ENCODE results near the gene RNF157. TPM values are rescaled to one million over a fixed set of nuclear protein-coding genes. Genes with fewer than 3 reads are reported as not detected.
A peak's percentile ranks its signal among the peaks of the same experiment; 100 is the strongest.

Gene RNF157
- total and polyA plus RNA-seq, 2 of the 13 experiments (the other 11 are each of a cell fraction or from before 2014, with no cell fraction given) = 0.44 to 1.5 TPM

DNA sequence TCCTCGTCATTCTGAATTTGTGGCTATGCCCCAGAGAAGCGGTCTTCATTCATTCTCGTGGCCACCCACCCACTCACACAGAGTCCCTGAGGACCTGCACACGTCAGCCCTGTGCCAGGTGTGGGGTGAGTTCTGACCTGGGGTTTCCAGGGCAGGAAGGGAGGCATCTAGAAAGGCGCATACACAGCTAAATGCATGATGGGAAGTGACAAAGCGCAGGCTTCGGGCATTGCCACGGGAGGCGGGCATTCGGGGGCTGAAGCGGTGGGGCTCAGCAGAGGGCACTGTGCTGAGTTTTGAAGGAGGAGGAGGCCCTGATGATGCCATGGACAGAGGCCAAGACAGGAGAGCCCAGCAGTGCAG lies 35.8 kb upstream of the RNF157 start:
- TF ChIP-seq CC2D1A (CRISPR knock-in tag; IDR thresholded peaks at IDR 0.05) (no peak), ZNF556 (CRISPR knock-in tag; IDR thresholded peaks at IDR 0.05; ENCODE audit: borderline replicate concordance) (no peak), HNRNPL (IDR thresholded peaks at IDR 0.05; ENCODE audit: low read depth, low read length) (0 out of 2 replicates have a peak, but pooled peaks have one; percentile 38), ZBTB44 (CRISPR knock-in tag; IDR thresholded peaks at IDR 0.05) (no peak), ATM (IDR thresholded peaks at IDR 0.05; ENCODE audit: borderline replicate concordance) (no peak)
- Histone ChIP-seq H3K9ac (ENCODE audit: insufficient read depth, low read depth, low read length) (no peak overlapping the region), H3K4me1 (ENCODE audit: insufficient read depth, low read length) (peaks cover 13% of the 10 kb centered on the region), H3K4me2 (ENCODE audit: low read depth, low read length) (no peak overlapping the region), H3K9me3 (ENCODE audit: low read length) (no peaks in the 10 kb centered on the region), H3K36me3 (replicated peaks in 1 of 2; ENCODE audit: control insufficient read depth in 1 of 2, insufficient read depth in 2 of 2, low read length in 2 of 2) (no peaks in the 10 kb centered on the region), H4K20me1 (ENCODE audit: insufficient read depth, low read length) (no peaks in the 10 kb centered on the region), H3K79me2 (ENCODE audit: insufficient read depth, low read length) (no peaks in the 10 kb centered on the region), H3K27me3 (ENCODE audit: control insufficient read depth in 1 of 2, insufficient read depth in 2 of 2, low read length in 2 of 2) (no peaks in the 10 kb centered on the region), H2AFZ (ENCODE audit: low read length) (no peak overlapping the region), H3K4me3 (replicated peaks in 1 of 3; ENCODE audit: insufficient read depth in 1 of 3, low read depth in 2 of 3, low read length in 3 of 3) (no peak overlapping the region), H3K27ac (ENCODE audit: extremely low read length, insufficient read depth, low read length) (no peak overlapping the region)
- FAIRE-seq (no peak), DNase-seq (ENCODE audit: low spot score) (no peak), ATAC-seq (no peak)
- 91% methylated on average over 11 of the region's 11 CpGs for WGBS (ENCODE audit: low lambda C conversion rate)
- ChIA-PET CTCF (ENCODE audit: low intra/inter-chr PET ratio, low total read pairs) (interaction anchor here (0.8 kb wide), 1 partner anchor 155 kb away, joined by 4 read pairs; no protein-coding TSS in a partner anchor), POLR2A (no interaction called here)
- intact Hi-C loops (cut with micrococcal nuclease; ENCODE audit: unreplicated experiment) (loop anchor here (10.0 kb wide), 1 partner anchor 91 kb away; no protein-coding TSS in a partner anchor), in situ Hi-C loops (cut with HindIII; ENCODE audit: extremely low pct_ligation_motif_present, low pct_unique_long_range_greater_than_20kb) (loop anchor here (5.0 kb wide), 1 partner anchor 154 kb away; no protein-coding TSS in a partner anchor)
- no TSS peak for BruUV-seq (replicated peaks)

- whole genome bisulfite sequencing (ENCODE audit: low lambda C conversion rate) = 85% methylated on average over 17 of the region's 22 CpGs
- H3K9me3 ChIP-seq (ENCODE audit: low read length) = no peaks in the 10 kb centered on the region
- H3K4me2 ChIP-seq (ENCODE audit: low read depth, low read length) = no peak overlapping the region
- H3K27ac ChIP-seq (ENCODE audit: extremely low read length, insufficient read depth, low read length) = no peak overlapping the region
- ATAC-seq (no peak), FAIRE-seq (no peak), DNase-seq (ENCODE audit: low spot score) (no peak)
- intact Hi-C loops (cut with micrococcal nuclease; ENCODE audit: unreplicated experiment) (loop anchor here (10.0 kb wide), 1 partner anchor 91 kb away; no protein-coding TSS in a partner anchor), in situ Hi-C loops (cut with HindIII; ENCODE audit: extremely low pct_ligation_motif_present, low pct_unique_long_range_greater_than_20kb) (loop anchor here (5.0 kb wide), 1 partner anchor 153 kb away; no protein-coding TSS in a partner anchor)
- no peak overlapping the region for H3K4me3 ChIP-seq (replicated peaks in 1 of 3; ENCODE audit: insufficient read depth in 1 of 3, low read depth in 2 of 3, low read length in 3 of 3)
- POLR2A ChIA-PET = interaction anchor here (1.1 kb wide), 1 partner anchor 9 kb away, joined by 3 read pairs; no protein-coding TSS in a partner anchor
- peaks cover 14% of the 10 kb centered on the region for H3K4me1 ChIP-seq (ENCODE audit: insufficient read depth, low read length)
- BruUV-seq (replicated peaks) = no TSS peak
- CTCF ChIA-PET (ENCODE audit: low intra/inter-chr PET ratio, low total read pairs) = interaction anchor here (0.8 kb wide), 1 partner anchor 154 kb away, joined by 4 read pairs; no protein-coding TSS in a partner anchor
- no peaks in the 10 kb centered on the region for H3K27me3 ChIP-seq (ENCODE audit: control insufficient read depth in 1 of 2, insufficient read depth in 2 of 2, low read length in 2 of 2)
- no peak overlapping the region for H2AFZ ChIP-seq (ENCODE audit: low read length)
- H3K36me3 ChIP-seq (replicated peaks in 1 of 2; ENCODE audit: control insufficient read depth in 1 of 2, insufficient read depth in 2 of 2, low read length in 2 of 2) = peaks cover 0 to 3% of the 10 kb centered on the region in 2 experiments; a peak in 2 of 5 replicates
- no peak overlapping the region for H3K9ac ChIP-seq (ENCODE audit: insufficient read depth, low read depth, low read length)
- no peaks in the 10 kb centered on the region for H3K79me2 ChIP-seq (ENCODE audit: insufficient read depth, low read length)
- no peaks in the 10 kb centered on the region for H4K20me1 ChIP-seq (ENCODE audit: insufficient read depth, low read length)
- TF ChIP-seq KDM2A (CRISPR knock-in tag; IDR thresholded peaks at IDR 0.05; ENCODE audit: borderline replicate concordance, low read depth) (peak; percentile 31; the same call in 1 of the 2 replicates), AGO2 (optimal IDR thresholded peaks at IDR 0.05; ENCODE audit: low read depth, low read length) (peak; percentile 24), TBX2 (CRISPR knock-in tag; IDR thresholded peaks at IDR 0.05; ENCODE audit: borderline replicate concordance) (no peak), ZNF225 (CRISPR knock-in tag; IDR thresholded peaks at IDR 0.05) (no peak), NBN (conservative IDR thresholded peaks at IDR 0.05) (no peak), NRL (CRISPR knock-in tag; IDR thresholded peaks at IDR 0.05; ENCODE audit: borderline replicate concordance) (no peak)
- TF ChIP-seq, protein P1, sequence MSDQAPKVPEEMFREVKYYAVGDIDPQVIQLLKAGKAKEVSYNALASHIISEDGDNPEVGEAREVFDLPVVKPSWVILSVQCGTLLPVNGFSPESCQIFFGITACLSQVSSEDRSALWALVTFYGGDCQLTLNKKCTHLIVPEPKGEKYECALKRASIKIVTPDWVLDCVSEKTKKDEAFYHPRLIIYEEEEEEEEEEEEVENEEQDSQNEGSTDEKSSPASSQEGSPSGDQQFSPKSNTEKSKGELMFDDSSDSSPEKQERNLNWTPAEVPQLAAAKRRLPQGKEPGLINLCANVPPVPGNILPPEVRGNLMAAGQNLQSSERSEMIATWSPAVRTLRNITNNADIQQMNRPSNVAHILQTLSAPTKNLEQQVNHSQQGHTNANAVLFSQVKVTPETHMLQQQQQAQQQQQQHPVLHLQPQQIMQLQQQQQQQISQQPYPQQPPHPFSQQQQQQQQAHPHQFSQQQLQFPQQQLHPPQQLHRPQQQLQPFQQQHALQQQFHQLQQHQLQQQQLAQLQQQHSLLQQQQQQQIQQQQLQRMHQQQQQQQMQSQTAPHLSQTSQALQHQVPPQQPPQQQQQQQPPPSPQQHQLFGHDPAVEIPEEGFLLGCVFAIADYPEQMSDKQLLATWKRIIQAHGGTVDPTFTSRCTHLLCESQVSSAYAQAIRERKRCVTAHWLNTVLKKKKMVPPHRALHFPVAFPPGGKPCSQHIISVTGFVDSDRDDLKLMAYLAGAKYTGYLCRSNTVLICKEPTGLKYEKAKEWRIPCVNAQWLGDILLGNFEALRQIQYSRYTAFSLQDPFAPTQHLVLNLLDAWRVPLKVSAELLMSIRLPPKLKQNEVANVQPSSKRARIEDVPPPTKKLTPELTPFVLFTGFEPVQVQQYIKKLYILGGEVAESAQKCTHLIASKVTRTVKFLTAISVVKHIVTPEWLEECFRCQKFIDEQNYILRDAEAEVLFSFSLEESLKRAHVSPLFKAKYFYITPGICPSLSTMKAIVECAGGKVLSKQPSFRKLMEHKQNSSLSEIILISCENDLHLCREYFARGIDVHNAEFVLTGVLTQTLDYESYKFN (CRISPR knock-in tag; conservative IDR thresholded peaks at IDR 0.05) = no peak
Observed at GRCh38 chr17:76275382-76276068, 35.2 kb upstream of the RNF157 start.
